SH-SY5Y (cell line): ENCODE measurements around the gene NRIP1.

Experiments
- GATA2 ChIP-seq: IDR thresholded peaks from 2 replicates; pipeline ENCODE4 v1.6.1; 2011; ENCODE audit warnings: mild to moderate bottlenecking, low read depth, low read length
- GATA3 ChIP-seq: IDR thresholded peaks from 2 replicates; pipeline ENCODE4 v1.6.1; 2011; ENCODE audit warnings: low read depth, mild to moderate bottlenecking, low read length, moderate library complexity

DNA sequence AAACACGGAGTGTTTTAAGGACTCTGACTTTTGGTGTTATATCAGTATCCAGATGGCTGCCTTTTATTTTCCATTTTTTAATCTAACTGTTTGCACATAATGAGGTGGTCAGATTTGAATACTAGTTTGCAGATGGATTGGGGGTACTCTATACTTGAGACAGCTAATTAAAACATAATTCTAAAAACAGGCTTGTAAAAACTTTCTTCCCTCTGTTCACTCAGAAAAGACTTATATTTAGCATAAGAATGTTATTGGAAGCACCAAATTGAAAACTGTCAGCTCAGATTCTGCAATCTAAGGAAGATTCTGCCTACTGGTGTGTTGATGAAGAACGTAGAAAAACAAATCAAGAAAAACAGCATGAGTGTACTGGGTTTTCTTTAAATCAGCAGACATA, 44.0 kb upstream of the NRIP1 start:
- no peak for TF ChIP-seq GATA2
- no peak for TF ChIP-seq GATA3
